ENCODE results near the gene CCNY.

DNA sequence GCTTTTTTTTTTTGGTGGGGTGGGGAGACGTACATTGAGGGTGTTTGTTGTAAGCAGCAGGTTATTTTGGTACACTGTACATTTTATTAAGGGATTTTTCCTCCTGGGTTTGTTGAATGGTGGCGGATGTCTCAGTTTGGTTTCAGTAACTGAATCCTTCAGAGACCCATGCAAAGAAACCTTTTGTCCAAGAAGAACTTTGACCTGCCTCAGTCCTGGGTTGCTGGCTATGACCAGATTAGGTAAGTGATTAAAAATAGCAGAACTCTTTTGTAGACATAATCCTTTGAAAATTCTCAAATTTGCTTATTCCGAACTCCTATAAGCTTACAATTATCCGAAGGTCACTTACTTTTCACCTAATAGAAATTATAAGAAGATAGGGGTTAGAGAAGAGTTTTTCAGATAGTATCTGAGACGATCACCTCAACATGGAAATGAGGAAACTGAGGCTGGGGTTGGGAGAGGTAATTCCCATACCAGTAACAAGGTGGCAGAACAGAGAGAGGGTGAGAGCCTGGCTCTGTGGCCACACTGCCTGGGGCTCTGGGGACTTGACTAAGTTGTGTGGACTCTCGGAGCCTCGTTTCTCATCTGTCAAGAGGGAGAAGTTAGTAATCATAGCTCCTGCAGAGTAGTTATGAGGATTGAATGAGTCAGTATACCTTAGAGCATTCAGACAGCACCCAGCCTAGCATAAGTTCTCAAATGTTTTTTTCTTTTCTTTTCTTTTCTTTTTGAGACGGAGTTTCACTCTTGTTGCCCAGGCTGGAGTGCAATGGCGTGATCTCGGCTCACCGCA, 87.4 kb downstream of the CCNY start:
- TF ChIP-seq, protein P1, sequence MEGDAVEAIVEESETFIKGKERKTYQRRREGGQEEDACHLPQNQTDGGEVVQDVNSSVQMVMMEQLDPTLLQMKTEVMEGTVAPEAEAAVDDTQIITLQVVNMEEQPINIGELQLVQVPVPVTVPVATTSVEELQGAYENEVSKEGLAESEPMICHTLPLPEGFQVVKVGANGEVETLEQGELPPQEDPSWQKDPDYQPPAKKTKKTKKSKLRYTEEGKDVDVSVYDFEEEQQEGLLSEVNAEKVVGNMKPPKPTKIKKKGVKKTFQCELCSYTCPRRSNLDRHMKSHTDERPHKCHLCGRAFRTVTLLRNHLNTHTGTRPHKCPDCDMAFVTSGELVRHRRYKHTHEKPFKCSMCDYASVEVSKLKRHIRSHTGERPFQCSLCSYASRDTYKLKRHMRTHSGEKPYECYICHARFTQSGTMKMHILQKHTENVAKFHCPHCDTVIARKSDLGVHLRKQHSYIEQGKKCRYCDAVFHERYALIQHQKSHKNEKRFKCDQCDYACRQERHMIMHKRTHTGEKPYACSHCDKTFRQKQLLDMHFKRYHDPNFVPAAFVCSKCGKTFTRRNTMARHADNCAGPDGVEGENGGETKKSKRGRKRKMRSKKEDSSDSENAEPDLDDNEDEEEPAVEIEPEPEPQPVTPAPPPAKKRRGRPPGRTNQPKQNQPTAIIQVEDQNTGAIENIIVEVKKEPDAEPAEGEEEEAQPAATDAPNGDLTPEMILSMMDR (IDR thresholded peaks at IDR 0.05; ENCODE audit: low read depth, low read length), result no peak
- TF ChIP-seq EZH2phosphoT487 (IDR thresholded peaks at IDR 0.05; ENCODE audit: low read depth), result no peak

Measured in OCI-LY3 (cell line).